GM12864 (cell line): Measurements from ENCODE around the gene RSBN1L.
"Not testable (repeated sequence)": the region's sequence is repeated elsewhere in the genome, so short reads cannot be mapped to it uniquely, and the experiment has no call there.

Experiments used
- DNase-seq: peaks from one replicate; pipeline ENCODE4 v3.0.0-alpha.2; 2011; ENCODE audit warnings: low read depth
- H3K4me3 ChIP-seq: 2 replicates; pipeline ENCODE4 v1.5.1; 2011; ENCODE audit warnings: mild to moderate bottlenecking, low read depth, low read length, control low read depth
- TF ChIP-seq, protein P1 (sequence below): IDR thresholded peaks from 2 replicates; pipeline ENCODE4 v1.5.1; 2011; ENCODE audit warnings: low read depth, mild to moderate bottlenecking, moderate library complexity, low read length, control low read depth, inconsistent platforms; ENCODE audit errors: missing control alignments

RSBN1L gene

DNA sequence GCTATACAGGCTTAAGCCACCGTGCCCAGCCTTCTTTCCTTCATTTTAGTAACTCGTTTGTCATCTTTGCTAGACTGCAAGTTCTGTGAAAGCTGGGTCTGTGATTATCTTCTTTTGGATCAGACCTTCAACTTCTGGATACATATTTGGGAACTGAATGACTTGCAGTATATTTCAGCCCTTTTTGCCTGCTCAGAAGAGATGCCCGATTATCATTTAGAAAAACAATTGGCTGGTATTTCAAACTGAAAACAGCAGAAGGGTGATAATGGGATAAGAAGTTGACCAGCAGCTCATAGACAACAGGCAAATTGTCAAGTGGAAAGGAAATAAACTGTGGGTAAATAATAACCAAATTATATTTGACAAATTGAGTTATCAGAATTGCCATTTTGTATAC is 14.6 kb downstream of the RSBN1L start:
- TF ChIP-seq, protein P1, sequence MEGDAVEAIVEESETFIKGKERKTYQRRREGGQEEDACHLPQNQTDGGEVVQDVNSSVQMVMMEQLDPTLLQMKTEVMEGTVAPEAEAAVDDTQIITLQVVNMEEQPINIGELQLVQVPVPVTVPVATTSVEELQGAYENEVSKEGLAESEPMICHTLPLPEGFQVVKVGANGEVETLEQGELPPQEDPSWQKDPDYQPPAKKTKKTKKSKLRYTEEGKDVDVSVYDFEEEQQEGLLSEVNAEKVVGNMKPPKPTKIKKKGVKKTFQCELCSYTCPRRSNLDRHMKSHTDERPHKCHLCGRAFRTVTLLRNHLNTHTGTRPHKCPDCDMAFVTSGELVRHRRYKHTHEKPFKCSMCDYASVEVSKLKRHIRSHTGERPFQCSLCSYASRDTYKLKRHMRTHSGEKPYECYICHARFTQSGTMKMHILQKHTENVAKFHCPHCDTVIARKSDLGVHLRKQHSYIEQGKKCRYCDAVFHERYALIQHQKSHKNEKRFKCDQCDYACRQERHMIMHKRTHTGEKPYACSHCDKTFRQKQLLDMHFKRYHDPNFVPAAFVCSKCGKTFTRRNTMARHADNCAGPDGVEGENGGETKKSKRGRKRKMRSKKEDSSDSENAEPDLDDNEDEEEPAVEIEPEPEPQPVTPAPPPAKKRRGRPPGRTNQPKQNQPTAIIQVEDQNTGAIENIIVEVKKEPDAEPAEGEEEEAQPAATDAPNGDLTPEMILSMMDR = no peak
- H3K4me3 ChIP-seq = no peak overlapping the region
- no peak for DNase-seq

DNA sequence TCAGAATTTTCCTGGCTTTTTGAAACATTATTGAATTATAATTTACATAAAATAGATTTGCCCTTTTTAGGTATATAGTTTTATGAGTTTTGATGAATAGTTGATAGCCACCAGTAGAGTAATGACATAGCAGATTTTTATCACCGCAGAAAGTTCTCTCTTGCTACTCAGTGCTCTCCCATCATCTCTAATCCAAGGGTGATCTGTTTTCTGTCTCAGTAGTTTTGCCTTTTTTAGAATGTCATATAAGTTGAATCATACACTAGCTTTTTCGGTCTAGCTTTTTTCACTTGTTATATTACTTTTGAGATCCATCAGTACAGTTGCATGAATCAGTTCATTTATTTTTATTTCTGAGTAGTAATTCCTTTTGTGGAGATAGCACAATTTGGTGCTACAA is 17.9 kb downstream of the RSBN1L start:
- DNase-seq = no peak
- no peak overlapping the region for H3K4me3 ChIP-seq

DNA sequence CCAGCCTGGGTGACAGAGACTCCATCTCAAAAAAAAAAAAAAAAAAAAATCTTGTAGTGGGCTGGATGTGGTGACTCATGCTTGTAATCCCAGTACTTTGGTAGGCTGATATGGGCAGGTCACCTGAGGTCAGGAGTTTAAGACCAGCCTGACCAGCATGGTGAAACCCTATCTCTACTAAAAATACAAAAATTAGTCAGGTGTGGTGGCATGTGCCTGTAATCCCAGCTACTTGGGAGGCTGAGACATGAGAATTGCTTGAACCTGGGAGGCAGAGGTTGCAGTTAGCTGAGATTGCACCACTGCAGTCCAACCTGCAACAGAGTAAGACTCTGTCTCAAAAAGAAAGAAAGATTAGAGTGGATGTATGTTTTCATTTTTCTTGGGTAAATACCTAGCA is 18.7 kb downstream of the RSBN1L start:
- not testable (repeated sequence) for H3K4me3 ChIP-seq, DNase-seq

More for the DNA sequence above, 17.9 kb downstream of the RSBN1L start:
- TF ChIP-seq, protein P1 = no peak

DNA sequence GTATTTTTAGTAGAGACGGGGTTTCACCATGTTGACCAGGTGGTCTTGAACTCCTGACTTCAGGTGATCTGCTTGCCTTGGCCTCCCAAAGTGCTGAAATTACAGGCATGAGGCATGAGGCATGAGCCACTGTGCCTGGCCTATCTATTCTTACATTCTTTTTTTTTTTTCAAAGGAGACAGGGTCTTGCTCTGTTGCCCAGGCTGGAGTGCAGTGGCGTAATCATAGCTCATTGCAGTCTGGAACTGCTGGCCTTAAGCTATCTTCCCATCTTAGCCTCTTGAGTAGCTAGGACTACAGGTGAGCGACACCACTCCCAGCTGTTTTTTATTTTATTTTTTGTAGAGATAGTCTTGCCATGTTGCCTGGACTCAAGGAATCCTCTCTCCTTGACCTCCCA is 20.5 kb downstream of the RSBN1L start:
- TF ChIP-seq, protein P1 = no peak
- no peak overlapping the region for H3K4me3 ChIP-seq
- DNase-seq = no peak

DNA sequence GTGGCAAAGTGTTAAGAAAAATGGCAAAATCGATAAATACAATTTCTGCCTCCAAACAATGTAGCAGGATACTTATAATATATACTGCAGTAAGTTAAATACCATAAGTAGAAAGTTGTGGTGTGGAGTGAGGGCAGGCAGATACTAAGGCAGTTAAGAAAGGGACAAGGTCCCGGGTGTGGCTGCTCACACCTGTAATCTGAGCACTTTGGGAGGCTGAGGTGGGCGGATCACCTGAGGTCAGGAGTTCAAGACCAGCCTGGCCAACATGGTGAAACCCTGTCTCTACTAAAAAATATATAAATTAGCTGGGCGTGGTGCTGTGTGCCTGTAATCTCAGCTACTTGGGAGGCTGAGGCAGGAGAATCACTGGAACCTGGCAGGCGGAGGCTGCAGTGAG is 21.3 kb downstream of the RSBN1L start:
- not testable (repeated sequence) for H3K4me3 ChIP-seq

DNA sequence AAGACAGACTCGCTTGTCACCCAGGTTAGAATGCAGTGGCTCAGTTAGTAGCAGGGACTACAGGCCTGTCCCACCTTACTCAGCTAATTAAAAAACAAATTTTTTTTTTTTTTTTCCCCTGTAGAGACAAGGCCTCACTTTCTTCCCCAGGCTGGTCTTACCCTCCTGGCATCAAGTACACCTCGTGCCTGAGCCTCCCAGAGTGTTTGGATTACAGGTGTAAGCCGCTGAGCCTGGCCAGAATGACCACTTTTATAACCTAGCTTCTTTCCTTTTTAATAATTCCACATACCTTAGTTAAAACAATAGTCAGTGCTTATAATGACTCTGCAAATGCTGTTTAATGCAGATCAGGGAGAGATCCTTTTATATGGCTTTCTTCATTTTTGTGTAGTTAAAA is 31.3 kb downstream of the RSBN1L start:
- H3K4me3 ChIP-seq = no peak overlapping the region
- TF ChIP-seq, protein P1 = no peak
- DNase-seq = no peak

More for the DNA sequence above, 21.3 kb downstream of the RSBN1L start:
- DNase-seq = not testable (repeated sequence)

DNA sequence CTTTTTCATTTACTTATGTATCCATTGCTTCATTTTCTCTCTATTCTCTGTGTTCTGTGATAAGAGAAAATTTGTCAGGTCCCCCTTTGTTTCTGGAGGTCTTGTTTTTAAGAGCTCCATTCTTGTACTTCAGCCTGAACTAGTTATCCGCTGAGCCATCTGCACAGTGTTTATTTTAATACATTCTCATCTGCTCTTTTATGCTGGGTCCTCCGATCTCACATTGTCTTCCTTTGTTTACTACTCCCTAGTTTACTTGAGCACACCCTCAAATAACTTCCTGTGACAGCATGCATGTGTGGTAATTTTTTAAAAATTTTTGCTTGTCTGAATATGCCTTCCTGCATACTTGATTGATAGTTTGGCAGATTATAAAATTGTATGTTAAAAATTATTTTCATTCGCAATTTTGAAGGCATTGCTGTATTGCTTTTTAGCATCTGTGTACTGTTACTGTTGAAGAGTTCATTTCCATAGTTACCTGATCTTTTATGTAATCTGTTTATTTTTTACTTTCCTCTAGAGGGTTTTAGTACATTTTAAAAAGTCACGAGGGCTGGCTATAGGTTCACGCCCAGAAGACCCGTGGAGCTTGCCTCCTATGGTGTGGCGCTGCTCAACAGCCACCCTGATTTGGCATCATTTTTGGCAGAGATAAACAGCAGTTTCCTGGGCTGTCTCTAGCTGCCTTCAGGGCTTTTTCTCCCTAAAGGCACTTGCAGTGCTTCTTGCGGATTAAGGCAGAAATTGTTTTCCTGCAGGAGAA is 31.9 kb downstream of the RSBN1L start:
- no peak for DNase-seq
- TF ChIP-seq, protein P1 = no peak
- H3K4me3 ChIP-seq = no peak overlapping the region

DNA sequence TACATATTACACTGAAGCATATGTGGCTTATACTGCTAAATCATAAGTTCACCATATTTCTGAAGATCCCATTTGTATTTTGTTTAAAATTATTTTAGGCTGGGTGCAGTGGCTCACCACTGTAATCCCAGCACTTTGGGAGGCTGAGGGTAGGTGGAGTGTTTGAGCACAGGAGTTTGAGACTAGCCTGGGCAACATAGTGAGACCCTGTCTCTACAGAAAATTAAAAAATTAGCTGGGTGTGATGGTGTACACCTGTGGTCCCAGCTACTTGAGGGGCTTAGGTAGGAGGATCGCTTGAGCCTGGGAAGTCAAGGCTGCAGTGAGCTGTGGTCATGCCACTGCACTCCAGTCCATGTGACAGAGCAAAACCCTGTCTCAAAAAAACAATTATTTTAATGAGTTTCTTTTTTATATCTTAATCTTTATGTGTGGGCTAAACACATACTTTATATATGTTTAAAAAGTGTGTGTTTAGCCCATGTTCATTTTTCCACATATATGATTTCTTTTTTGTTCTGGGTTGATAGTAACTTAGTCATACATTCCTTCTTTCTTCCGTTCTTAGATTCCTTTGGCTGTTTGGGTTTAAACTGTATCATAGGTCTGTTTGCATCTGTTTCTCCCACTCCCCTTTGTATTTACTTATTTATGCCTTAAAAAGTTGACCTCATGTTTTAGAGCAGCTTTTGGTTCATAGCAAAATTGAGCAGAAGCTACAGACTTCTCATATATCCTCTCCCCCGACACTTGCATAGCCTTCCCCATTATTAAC is 33.5 kb downstream of the RSBN1L start:
- no peak overlapping the region for H3K4me3 ChIP-seq
- DNase-seq = no peak
- TF ChIP-seq, protein P1 = no peak
